A673 (cell line): ENCODE data around the gene TLE2.

Experiments used
- EZH2 ChIP-seq: fragments of 200-600 bp; sonication (generic); IDR thresholded peaks from 2 replicates; pipeline ENCODE4 v1.6.1; 2017; ENCODE audit warnings: borderline replicate concordance, low read depth, mild to moderate bottlenecking, mixed read lengths, antibody characterized with exemption, low read length; ENCODE audit not compliant: poor library complexity, severe bottlenecking
- TF ChIP-seq, protein P1 (sequence below): fragments of 300-800, 200-600 bp; sonication (generic); conservative IDR thresholded peaks from 2 replicates; pipeline ENCODE4 v1.5.1; 2017; ENCODE audit warnings: low read depth, mild to moderate bottlenecking, antibody characterized with exemption, low read length, moderate library complexity, mixed read lengths

DNA sequence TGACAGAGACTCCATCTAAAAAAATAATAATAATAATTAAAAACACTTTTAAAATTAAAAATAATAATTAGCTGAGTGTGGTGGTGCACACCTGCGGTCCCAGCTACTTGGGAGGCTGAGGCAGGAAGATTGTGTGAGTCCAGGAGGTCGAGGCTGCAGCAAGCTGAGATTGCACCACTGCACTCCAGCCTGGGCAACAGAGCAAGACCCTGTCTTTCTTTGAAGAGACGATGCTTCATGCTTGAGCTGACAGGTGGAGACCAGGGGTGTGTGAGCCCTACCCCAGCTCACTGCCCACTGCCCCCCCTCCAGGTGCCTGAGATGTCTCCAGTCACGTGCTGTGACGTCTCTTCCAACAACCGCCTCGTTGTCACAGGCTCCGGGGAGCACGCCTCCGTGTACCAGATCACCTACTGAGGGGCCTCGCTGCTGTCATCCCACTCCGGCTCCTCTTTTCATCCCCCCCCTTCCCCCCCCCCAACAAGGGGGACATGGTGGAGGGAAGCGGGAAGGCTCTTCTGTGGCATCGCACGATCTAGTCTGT is 34.4 kb downstream of the TLE2 start:
- TF ChIP-seq, protein P1, sequence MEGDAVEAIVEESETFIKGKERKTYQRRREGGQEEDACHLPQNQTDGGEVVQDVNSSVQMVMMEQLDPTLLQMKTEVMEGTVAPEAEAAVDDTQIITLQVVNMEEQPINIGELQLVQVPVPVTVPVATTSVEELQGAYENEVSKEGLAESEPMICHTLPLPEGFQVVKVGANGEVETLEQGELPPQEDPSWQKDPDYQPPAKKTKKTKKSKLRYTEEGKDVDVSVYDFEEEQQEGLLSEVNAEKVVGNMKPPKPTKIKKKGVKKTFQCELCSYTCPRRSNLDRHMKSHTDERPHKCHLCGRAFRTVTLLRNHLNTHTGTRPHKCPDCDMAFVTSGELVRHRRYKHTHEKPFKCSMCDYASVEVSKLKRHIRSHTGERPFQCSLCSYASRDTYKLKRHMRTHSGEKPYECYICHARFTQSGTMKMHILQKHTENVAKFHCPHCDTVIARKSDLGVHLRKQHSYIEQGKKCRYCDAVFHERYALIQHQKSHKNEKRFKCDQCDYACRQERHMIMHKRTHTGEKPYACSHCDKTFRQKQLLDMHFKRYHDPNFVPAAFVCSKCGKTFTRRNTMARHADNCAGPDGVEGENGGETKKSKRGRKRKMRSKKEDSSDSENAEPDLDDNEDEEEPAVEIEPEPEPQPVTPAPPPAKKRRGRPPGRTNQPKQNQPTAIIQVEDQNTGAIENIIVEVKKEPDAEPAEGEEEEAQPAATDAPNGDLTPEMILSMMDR, result no peak
- TF ChIP-seq EZH2, result no peak
